HG03342 (cell line): Measurements from ENCODE around the gene ZMYND8.

ENCODE experiments used
- ATAC-seq: cut with Tn5 transposase; IDR thresholded peaks from one replicate; pipeline ENCODE4 v1.9.1; 2021; ENCODE audit warnings: mild to moderate bottlenecking, moderate library complexity; ENCODE audit not compliant: unreplicated experiment

The ZMYND8 gene

DNA sequence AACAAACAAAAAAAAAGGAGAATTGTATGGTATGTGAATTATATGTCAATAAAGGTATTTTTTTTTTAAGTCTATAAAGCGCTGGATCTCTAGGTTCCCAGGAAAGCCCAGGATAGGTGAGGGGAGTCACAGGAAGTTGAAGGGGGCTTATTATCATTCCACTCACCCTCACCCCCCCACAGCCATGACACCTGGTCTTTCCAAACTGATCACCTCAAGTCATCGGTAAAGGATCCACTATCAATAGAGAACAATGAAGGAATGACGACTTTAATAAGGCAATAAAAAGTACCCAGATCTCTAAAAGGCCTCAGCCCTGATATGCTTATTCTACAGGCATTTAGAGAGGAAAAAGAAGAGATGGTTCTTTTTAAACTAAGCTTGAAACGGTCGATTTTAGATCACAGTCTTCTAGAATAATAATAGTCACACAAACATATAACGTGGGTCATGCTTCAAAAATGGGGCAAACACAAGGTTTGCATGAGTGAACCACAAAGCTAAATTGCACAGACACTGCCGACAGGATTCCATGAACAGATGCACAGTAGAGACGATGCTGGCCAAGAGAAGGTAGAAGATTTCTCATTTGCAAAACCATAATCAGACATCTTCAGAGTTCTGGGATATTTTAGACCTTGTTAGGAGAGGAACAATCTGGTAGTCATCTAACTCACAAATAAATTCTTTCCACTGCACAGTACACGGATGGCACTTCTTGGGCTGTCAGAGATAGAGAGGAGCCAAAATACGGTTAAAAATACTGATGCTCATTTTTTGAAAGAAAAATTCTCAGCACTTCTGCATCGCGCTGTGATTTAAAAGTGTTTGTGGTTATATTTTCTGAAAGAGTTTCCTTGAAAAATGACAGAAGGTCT lies 21.0 kb downstream of the ZMYND8 start:
- ATAC-seq = no peak

DNA sequence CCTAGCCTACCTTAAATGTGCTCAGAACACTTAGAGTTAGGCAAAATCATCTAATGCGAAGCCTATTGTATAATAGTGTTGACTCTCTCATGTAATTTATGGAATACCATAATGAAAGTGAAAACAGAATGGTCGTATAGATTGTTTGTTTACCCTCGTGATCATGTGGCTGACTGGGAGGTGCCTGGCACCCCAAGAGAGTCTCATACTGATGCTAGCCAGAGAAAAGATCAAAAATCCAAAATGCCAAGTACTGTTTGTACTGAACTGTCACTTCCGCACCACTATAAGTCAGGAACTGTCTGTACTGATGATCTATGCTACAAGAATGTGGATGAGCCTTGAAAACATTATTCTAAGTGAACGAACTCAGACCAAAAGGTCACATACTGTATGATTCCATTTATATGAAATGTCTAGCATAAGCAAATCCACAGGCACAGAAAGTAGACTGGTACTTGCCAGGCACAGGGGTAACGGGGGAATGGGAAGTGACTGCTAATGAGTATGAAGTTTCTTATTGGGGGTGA lies 22.4 kb downstream of the ZMYND8 start:
- no peak for ATAC-seq

DNA sequence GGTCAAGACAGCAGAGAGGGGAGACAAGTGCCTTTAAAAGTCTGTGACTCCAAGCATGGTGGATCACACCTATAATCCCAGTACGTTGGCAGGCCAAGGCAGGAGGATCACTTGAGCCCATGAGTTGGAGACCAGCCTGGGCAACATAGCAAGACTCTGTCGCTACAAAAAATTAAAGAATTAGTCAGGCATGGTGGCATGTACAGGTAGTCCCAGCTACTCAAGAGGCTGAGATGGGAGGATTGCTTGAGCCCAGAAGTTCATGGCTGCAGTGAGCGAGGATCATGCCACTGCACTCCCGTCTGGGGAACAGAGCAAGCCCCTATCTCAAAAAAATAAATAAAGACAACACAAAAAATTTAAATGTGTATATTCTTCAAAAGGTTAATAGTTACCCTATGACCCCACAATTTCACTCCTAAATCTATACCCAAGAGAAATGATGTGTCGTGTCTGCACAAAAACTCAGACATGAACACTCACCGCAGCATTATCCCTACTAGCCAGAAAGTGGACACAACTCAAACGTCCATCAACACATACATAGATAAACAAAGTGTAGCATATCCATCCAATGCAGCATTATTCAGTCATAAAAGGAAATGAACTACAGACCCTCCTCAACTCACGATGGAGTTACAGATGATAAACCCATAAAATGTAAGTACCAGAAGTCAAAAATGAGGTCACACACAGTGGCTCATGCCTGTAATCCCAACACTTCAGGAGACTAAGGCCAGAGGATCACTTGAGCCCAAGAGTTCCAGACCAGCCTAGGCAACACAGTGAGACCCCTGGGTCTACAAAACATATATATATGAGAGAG lies 23.9 kb downstream of the ZMYND8 start:
- ATAC-seq = no peak

DNA sequence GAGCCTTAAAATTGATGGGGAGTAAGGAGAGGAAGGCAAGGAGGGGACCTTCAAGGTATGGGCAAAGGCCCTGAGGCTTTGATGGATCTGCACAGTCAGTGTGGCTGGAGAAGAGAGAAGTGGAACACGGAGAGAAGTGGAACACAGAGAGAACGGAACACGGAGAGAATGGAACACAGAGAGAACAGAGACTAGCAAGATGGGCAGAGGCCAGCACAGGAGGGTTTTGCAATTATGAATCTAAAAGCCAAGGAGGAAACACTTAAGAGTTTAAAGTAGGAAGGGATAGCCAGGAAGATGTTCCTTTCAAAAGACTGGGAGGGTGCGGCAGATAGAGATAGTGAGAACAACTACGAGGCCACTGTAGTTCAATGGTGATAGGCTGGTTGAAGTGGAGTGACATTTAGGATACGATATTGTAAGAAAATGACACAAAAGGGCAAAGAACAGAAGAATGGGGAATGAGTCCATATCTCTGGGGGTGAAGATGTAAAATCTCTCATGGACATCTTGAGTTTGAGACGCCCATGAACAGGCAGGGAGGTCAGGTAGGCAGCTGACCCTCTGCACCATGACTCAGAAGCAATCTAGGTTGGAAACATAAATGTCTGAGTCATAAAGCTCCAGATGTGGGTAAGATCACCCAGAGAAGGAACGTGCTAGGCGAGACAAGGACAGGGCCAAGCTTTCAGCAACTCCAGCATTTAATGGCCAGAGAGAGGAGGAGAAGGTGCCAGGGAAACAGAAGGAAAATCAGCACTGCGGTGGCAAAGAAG lies 25.4 kb downstream of the ZMYND8 start:
- ATAC-seq = no peak

DNA sequence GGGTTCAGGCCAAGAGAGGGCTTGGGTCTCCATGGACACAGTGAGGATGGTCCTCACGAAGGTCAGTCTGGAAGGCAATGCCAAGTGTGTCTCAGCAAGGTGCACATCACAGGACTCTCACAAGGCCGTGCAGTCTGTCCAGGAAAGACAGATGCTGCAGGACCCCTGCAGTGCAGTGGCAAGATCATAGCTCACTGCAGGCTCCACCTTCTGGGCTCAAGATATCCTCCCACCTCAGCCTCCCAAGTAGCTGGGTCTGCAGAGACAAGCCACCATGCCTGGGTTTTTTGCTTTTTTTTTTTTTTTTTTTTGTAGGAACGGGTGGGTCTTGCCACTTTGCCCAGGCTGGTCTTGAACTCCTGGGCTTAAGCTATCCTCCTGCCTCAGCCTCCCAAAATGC lies 26.4 kb downstream of the ZMYND8 start:
- ATAC-seq = no peak

DNA sequence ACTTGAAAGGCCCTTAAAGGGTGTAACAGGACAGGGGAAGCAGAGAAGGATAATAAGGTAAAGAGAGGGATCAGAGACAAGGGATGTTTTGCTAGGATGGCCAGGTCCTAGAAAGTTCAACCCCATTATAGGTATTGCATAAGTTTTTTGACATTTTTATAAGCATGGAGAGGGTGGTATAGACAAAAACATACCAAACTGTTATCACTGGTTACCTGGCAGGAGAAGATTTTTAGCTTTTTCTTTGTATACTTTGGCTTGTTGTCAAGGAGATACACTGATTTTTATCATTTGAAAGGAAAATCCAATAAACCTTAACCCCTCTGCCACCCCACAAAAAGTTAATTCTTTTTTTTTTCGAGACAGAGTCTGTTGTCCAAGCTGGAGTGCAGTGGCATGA lies 28.4 kb downstream of the ZMYND8 start:
- ATAC-seq = no peak

DNA sequence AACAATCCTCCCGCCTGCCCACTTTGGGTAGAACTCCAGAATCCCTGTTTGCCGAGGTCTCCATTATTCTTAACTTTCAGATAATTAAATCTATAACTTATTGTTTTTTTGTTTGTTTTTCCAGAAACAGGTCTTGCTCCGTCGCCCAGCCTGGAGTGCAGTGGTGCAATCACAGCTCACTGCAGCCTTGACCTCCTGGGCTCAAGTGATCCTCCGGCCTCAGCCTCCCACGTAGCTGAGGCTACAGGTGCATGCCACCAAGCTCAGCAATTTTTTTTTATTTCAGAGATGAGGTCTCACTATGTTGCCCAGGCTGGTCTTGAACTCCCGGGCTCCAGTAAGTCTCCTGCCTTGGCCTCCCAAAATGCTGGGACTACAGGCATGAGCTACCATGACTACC lies 28.8 kb downstream of the ZMYND8 start:
- ATAC-seq = no peak

DNA sequence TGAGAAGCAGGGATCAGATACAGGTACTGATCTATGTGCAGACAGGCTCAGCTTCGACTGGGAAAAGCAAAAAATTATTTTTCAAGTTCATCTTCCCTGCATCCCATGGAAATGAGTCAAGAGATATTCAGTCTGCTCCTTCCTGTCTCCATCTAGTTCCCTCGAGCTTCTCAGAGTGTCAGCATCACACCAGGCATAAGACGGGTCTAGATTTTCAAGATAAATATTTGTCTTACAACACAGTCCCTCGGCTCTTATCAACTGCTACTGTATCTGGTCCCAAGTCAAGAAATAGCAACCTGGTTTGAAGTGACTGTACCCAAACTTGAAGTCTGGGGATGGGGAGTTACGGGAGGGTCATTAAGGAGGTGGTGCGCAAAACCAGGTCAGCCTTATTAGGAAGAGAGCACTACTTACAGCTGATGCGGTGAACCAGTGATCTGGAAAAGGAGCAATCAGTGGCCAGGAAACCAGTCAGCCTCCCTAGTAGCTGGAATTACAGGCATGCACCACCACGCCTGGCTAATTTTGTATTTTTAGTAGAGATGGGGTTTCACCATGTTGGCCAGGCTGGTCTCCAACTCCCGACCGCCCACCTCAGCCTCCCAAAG lies 29.7 kb downstream of the ZMYND8 start:
- no peak for ATAC-seq

DNA sequence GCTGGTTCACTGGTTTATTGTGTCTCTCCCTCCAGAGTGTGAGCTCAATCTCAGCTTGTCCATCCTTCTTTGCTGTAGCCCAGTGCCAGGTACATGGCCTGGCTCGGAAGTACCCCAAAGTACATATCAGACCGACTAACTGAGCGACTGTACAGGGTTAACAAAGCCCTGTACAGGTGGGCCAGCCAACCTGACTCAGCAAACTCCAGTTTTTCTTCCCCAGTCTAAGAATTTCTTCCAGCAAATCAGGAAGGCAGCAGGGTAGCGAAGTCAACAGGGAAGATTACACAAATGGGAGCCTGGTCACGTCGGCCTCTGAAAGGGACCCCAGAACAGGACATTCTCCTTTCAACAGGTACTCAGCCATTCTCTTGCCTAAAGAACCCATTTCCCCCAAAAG lies 31.3 kb downstream of the ZMYND8 start:
- ATAC-seq = no peak

DNA sequence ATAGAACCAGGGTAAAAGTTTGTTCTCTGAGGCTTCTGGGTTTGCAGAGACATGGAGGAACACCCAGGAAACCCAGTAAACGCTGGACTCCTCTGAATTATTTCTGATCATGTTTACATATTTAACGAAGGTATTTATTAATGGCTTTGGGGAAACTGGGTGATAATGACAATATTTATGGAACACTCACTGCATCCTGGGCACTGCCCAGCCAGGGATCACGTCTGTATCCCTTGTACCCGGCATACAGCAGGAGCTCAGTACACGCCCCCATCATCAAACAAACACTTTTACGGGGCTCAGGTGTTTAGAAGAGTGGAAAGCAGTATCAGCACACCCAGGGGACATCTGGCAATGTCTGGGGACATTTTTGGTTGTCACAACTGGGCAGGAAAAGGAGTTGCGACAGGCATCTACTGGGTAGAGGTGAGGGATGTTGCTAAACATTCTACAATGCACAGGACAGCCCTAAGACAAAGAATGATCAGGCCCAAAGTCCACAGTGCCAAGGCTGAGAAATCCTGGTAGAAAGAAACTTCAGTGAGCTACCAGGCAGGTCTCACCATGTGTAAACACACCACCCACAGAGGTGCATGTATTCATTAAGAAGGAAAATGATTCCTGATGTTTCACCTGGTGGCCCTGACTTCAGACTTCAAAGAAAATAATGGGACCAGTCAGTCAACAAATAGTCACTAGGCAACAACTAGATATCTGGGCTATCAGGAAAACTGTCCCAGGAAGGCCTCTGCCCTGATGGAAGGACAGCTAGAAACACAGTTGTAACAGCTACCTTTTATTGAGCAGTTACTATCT lies 35.3 kb downstream of the ZMYND8 start:
- ATAC-seq = no peak

DNA sequence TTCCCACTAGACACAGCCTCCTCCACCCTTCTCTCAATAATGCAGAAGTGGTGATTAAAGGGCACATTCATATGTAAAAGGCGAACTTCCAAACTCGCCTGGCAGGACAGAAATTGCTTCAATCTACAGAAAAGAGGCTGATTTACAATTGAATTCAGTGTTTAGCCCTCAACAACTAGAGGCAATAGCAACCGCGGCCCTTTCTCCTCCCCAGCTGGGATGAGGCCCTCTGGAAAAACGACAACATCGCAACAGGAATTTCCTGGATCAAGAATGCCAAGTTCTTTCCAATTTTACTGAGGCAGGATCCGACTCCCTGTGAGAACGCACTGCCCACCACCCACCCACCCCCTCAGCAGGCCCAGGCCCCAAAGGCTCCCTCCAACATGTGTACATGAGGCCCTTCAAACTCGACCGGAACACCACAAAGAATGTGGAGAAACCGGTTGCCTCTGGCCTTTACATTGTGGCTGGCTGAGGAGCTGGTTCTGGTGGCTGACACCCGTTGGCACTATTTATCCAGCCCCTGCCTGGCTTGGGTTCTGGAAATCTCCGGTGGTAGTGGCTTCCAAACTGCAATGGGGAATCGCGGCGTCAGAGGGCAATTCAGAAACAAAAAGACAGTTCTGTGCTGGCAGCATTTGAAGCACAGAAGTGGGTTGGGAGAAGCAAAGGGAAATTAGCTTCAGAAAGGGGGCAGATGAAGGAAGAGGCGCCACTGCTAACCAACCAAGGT lies 36.8 kb downstream of the ZMYND8 start:
- ATAC-seq = no peak

DNA sequence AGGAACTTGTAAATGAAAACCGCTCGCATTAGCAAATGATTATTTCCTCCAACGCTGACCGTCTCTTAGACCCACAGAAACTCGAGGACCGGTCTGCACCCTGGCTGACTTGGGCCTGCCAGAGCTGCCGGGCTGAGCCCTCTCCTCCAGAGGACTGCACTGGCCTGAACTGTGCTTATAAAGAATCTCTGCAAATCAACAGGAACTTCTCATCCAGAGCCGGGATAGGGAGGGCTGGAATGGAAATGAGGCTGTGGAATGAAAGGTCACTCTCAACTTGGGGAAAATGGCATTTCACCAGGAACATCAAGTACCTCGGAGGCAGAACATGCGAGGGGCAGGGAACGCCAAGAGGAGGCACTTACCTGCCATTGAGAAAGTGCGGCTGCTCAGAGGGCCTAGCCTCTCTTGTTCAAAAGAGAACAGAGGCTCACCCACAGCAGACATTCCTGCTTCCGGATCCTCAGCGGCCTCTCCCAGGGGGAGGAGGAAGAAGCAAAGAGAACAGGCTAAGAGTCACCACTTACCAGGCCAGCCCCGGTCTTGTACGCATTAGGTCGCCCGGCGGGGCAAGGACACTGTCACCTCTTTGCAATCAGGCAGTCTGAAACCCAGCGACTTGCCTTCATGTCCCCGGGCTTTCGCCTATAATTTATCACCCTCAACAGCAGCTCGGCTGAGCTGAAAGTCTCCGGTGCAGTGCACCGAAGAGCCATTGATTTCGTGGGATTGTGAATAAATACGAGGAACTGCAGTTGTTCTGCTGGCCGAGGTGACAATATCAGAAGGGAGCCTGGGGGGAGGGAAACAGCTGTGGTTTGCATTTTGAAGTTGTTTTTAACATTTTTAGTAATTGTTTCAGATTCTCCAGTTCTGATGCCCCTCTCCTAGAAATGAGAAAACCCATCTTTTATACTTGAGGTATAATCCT lies 37.6 kb downstream of the ZMYND8 start:
- no peak for ATAC-seq

DNA sequence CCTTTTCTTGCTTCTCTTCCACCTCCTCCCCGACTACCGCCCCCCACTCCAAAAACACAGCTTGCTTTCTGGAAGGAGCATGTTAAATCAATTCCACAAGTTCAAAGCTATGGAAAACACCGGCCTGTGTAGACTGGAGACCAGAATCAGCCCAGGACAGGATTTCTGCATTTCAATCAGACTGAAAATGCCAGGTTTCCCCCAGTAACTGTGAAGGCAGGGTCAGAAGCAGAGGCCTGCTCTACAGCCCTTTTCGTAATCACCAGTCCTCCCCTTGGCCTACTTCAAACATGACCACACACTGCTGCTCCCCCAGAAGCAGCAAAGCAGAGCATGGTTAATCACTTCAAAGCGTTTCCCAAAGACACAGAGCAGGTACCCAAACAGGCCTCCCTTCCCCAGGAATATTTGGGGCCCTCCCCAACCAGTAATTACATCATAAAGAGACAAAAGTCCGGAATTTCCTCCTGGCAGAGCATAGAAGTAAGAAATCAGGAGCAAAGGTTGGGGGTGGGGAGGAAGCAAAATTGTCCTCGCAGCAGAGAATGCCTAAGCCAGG lies 38.4 kb downstream of the ZMYND8 start:
- ATAC-seq = no peak

DNA sequence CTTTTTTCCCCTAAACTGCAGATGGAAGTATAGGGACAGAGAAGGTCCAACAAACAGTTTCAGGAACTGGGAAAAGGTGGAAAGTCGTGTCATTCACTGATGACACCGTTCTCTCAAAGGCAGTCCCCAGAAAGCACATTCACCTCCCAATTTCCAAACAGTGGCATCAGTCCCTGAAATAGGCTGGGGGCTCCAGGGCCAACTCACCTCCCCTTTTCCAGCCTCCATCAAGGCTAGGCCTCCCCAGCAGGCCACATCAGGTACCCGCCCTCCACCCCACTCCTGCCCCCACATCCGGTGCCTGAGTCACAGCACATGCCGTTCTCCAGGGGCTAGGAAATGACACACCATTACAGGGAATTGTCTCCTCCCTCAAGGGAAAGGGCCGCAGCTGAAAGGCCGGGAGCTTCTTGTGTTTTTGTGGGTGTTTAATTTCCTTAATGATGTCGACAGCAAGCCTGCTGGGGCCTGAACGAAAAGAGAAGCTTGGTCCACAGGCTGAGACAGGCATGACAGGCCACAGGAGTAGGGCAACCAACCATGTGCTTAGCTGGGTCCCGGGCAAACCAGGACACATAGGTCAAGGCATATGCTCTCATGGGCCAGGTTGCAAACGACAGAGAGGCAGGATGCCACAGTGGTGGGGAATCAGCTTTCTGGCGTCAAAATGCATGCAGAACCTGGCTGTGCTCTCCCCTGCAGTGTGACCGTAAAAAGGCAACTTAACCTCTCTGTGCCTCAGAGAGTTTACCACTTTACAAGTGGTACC lies 39.2 kb downstream of the ZMYND8 start:
- no peak for ATAC-seq

DNA sequence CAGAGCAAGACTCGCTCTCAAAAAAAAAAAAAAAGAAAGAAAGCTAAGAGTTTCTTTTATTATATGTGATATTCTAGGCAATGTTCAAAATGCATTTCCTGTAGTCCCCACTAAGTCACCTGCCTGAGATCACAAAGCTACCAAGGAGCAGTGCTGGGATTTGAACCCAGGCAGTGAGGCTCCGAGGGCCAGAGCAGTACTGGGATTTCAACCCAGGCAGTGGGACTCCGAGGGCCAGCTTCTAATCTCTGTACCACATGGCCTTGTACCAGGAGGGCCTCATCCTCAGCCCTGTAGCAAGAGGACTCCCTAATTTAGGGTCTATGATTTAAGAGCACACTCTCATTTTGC lies 39.7 kb downstream of the ZMYND8 start:
- no peak for ATAC-seq

DNA sequence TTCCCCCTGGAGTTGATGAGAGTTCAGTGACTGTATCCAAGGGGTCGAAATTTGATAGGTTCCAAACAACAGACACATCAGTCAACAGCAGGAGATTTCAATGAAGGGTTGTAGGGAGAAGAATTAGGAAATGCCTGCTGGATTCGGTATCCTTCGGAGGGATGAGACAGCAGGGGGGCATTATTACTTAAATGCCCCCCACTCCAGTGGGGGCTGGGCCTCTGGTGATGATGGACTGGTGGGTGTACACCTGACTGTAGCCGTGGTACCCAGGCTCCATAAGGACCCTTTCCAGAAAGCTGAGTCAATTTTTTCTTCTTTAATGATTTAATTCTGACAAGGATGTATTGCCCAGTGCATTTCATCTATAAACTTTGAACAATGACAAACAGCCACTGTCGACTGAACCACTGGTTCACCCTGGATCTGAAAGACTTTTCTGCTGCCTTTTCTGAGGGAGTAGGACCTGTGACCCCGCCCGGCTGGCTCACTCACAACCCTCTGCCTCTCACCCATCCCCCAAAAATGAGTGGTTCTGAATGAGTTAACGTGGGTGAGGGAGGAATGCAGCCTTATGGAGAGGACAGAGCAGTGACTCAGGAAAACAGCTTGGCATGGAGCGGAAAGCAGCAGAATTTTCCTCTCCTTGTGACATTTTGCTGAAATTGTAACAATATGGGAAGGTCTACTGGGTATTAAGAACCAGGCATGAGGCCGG lies 41.0 kb downstream of the ZMYND8 start:
- ATAC-seq = no peak
